ENCODE results near the gene ARPC4.
A peak's percentile ranks its signal among the peaks of the same experiment; 100 is the strongest.

Gene ARPC4

DNA sequence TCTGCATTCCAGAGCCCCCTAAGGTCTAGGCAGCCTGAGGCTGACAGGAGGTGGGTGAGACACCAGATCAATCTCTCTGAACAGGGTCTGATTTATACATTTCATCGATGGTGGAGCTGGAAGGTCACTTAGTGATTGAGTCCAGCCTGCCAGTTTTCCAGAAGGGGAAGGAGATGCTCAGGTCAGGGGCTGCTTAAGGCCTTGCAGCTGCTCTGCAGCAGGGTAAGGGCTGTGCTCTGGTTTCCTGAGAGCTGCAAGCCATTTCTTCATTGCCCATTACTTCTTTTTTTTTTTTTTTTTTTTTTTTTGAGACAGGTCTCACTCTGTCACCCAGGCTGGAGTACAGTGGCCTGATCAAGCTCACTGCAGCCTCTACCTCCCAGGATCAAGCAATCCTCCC lies 11.3 kb upstream of the ARPC4 start:
- DNase-seq (ENCODE audit: low read depth in 1 of 2, low spot score in 1 of 2): peak in 1 of 2 experiments; percentile 76
- H3K27ac ChIP-seq (replicated peaks): peak overlapping the region; percentile 96
- H3K27me3 ChIP-seq (ENCODE audit: insufficient read depth, poor library complexity, severe bottlenecking): no peaks in the 10 kb centered on the region
- no peak overlapping the region for H3K4me3 ChIP-seq (replicated peaks; ENCODE audit: insufficient read depth, low read length)
- peak; percentile 42; the same call in 1 of the 2 replicates for TF ChIP-seq POLR2AphosphoS5 (IDR thresholded peaks at IDR 0.05; ENCODE audit: low read depth)
- no peak for TF ChIP-seq REST (IDR thresholded peaks at IDR 0.05; ENCODE audit: insufficient replicate concordance, low read depth)

GRCh38 chr3:9781978-9782603 lies 10.8 kb upstream of the ARPC4 start:
- no peak overlapping the region for H3K4me3 ChIP-seq (replicated peaks; ENCODE audit: insufficient read depth, low read length)
- H3K27ac ChIP-seq (replicated peaks): peak overlapping the region; percentile 96
- no peak for TF ChIP-seq REST (IDR thresholded peaks at IDR 0.05; ENCODE audit: insufficient replicate concordance, low read depth)
- no peak for TF ChIP-seq CTCF (IDR thresholded peaks at IDR 0.05; ENCODE audit: insufficient read depth, low read length)
- TF ChIP-seq GABPA (IDR thresholded peaks at IDR 0.05; ENCODE audit: low read depth): no peak
- TF ChIP-seq POLR2AphosphoS5 (IDR thresholded peaks at IDR 0.05; ENCODE audit: low read depth): no peak
- no peak for TF ChIP-seq SPI1 (IDR thresholded peaks at IDR 0.05; ENCODE audit: borderline replicate concordance, low read depth)
- H3K27me3 ChIP-seq (ENCODE audit: insufficient read depth, poor library complexity, severe bottlenecking): no peaks in the 10 kb centered on the region
- peak in 1 of 2 experiments; percentile 24 for DNase-seq (ENCODE audit: low read depth in 1 of 2, low spot score in 1 of 2)

DNA sequence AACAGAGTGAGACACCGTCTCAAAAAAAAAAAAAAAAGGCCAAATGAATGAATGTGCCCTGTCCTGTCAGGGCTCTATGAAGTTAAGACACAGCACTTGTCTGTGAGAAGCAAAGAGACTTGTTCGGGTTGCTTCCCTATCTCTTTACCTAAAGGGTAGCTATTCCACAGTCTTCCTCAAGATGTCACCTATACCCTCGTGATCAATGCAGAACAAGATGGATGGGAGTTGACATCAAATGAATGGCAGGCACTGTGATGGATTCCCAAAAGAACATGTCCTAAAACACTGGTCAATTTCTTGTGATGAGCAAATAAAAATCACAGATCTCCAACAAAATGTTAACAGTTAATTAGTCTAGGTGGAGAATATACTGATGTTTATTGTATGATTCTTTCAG lies 10.1 kb upstream of the ARPC4 start:
- Histone ChIP-seq H3K4me3 (replicated peaks; ENCODE audit: insufficient read depth, low read length) (no peak overlapping the region), H3K27ac (replicated peaks) (peak overlapping the region; percentile 96), H3K27me3 (ENCODE audit: insufficient read depth, poor library complexity, severe bottlenecking) (no peaks in the 10 kb centered on the region)
- TF ChIP-seq GABPA (IDR thresholded peaks at IDR 0.05; ENCODE audit: low read depth) (no peak), CTCF (IDR thresholded peaks at IDR 0.05; ENCODE audit: insufficient read depth, low read length) (no peak), REST (IDR thresholded peaks at IDR 0.05; ENCODE audit: insufficient replicate concordance, low read depth) (no peak), SPI1 (IDR thresholded peaks at IDR 0.05; ENCODE audit: borderline replicate concordance, low read depth) (no peak), POLR2AphosphoS5 (IDR thresholded peaks at IDR 0.05; ENCODE audit: low read depth) (no peak)
- DNase-seq (ENCODE audit: low read depth in 1 of 2, low spot score in 1 of 2): peak; percentile 56 to 58

Data from HL-60 (cell line).